Mammary epithelial cell (primary cell): ENCODE measurements around the gene TAGLN.

Source experiments
- EZH2 ChIP-seq: IDR thresholded peaks from 2 replicates; pipeline ENCODE4 v1.6.1; 2012; ENCODE audit warnings: low read length, inconsistent platforms, borderline replicate concordance
- TF ChIP-seq, protein P1 (sequence below), 2 donors: IDR thresholded peaks in 1 of 2; conservative IDR thresholded peaks in 1 of 2; 2 replicates each; pipeline ENCODE4 v1.5.1; 2011 to 2012; ENCODE audit warnings: inconsistent platforms in 2 of 2, low read length in 2 of 2, mild to moderate bottlenecking in 2 of 2, control low read depth in 1 of 2, low read depth in 1 of 2; ENCODE audit not compliant: insufficient read depth in 1 of 2; ENCODE audit errors: extremely low read depth in 1 of 2

DNA sequence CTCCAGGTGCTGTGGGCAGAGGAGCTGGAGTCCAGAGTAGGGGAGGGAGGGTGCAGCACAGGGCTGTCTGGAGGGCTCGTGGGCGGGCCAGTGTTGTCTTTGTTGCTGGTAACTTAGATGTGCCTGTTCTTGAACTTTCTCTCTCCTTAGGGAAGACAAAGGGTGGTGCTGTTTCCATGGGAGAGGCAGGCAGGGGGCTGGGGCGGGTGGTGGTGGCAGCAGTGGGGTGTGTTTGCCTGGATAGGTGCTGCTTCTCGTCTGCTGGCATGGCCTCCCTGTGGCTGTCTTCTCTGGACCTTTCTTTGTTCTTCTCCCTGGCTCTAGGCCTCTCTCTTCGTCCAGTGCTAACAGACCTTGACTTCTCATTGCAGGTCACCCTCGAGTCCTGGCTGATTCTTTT, 12.2 kb upstream of the TAGLN start:
- TF ChIP-seq, protein P1, sequence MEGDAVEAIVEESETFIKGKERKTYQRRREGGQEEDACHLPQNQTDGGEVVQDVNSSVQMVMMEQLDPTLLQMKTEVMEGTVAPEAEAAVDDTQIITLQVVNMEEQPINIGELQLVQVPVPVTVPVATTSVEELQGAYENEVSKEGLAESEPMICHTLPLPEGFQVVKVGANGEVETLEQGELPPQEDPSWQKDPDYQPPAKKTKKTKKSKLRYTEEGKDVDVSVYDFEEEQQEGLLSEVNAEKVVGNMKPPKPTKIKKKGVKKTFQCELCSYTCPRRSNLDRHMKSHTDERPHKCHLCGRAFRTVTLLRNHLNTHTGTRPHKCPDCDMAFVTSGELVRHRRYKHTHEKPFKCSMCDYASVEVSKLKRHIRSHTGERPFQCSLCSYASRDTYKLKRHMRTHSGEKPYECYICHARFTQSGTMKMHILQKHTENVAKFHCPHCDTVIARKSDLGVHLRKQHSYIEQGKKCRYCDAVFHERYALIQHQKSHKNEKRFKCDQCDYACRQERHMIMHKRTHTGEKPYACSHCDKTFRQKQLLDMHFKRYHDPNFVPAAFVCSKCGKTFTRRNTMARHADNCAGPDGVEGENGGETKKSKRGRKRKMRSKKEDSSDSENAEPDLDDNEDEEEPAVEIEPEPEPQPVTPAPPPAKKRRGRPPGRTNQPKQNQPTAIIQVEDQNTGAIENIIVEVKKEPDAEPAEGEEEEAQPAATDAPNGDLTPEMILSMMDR (conservative IDR thresholded peaks at IDR 0.05 in 1 of 2, IDR thresholded peaks at IDR 0.05 in 1 of 2; ENCODE audit: extremely low read depth in 1 of 2, insufficient read depth in 1 of 2, low read depth in 1 of 2, low read length in 2 of 2): no peak
- no peak for TF ChIP-seq EZH2
